ENCODE measurements around the gene RAPGEF5. TPM values are rescaled to one million over a fixed set of nuclear protein-coding genes. Genes with fewer than 3 reads are reported as not detected.

Gene RAPGEF5
- total RNA-seq, 1 experiment from 2014 or later = 16.4 TPM

DNA sequence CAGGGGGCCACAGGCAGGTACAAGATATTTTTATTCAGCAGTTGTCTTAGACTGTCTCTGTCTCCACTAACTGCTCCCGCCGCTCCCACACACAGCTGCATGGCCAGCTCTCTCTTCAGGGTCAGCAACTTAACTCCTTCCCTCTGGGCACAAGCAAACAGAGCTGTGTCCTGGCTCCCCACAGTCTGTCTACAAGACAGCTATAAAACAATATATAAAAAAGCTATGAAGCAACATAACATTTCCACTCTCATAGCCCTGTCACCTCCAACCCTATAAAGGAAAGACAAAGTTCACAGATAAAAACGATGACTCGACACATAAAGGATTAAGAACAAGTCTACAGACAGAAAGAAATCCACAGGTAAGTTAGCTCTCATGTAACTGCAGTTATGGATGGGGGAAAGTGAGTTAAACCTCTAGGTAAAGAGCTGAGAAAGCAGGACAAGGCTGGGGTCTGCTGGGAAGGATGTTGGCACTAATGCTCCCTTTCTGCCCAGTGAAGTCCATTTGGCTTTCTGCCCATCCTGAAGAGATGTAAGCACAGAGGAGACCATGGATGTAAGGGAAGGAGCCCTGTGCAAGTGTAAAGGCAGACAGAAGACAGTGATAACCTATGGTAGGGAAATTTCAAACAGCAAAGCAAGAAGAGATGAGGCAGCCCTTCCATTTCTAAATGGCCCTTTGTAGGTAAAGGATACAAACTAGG is 27.0 kb downstream of the RAPGEF5 start:
- Histone ChIP-seq H3K4me3 (no peak overlapping the region), H4K20me1 (ENCODE audit: insufficient read depth) (no peaks in the 10 kb centered on the region), H3K9me2 (ENCODE audit: insufficient read depth) (no peaks in the 10 kb centered on the region), H3K27ac (no peak overlapping the region), H3K4me1 (replicated peaks; ENCODE audit: insufficient read depth) (peaks cover 18% of the 10 kb centered on the region), H3F3A (ENCODE audit: insufficient read depth, low read depth) (no peaks in the 10 kb centered on the region), H3K27me3 (ENCODE audit: insufficient read depth, low read depth) (no peaks in the 10 kb centered on the region), H3K4me2 (peak overlapping the region; percentile 10; the same call in 1 of the 2 replicates), H2AFZ (no peak overlapping the region), H3K36me3 (ENCODE audit: low read depth) (no peaks in the 10 kb centered on the region), H3K79me2 (ENCODE audit: low read depth) (peaks cover 11% of the 10 kb centered on the region; the same call in 1 of the 2 replicates), H3K9me3 (ENCODE audit: insufficient read depth, low read depth) (no peaks in the 10 kb centered on the region)
- TF ChIP-seq, protein P1, sequence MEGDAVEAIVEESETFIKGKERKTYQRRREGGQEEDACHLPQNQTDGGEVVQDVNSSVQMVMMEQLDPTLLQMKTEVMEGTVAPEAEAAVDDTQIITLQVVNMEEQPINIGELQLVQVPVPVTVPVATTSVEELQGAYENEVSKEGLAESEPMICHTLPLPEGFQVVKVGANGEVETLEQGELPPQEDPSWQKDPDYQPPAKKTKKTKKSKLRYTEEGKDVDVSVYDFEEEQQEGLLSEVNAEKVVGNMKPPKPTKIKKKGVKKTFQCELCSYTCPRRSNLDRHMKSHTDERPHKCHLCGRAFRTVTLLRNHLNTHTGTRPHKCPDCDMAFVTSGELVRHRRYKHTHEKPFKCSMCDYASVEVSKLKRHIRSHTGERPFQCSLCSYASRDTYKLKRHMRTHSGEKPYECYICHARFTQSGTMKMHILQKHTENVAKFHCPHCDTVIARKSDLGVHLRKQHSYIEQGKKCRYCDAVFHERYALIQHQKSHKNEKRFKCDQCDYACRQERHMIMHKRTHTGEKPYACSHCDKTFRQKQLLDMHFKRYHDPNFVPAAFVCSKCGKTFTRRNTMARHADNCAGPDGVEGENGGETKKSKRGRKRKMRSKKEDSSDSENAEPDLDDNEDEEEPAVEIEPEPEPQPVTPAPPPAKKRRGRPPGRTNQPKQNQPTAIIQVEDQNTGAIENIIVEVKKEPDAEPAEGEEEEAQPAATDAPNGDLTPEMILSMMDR (conservative IDR thresholded peaks at IDR 0.05) = no peak
- no peak for TF ChIP-seq EZH2 (IDR thresholded peaks at IDR 0.05; ENCODE audit: low read depth)
- DNase-seq = peak in 1 of 2 experiments; percentile 43
- ChIA-PET POLR2A (ENCODE audit: unreplicated experiment) (no interaction called here), CTCF (no interaction called here)
- no TSS peak for BruUV-seq (replicated peaks)
- intact Hi-C loops (cut with micrococcal nuclease; ENCODE audit: unreplicated experiment) = no loop called here

DNA sequence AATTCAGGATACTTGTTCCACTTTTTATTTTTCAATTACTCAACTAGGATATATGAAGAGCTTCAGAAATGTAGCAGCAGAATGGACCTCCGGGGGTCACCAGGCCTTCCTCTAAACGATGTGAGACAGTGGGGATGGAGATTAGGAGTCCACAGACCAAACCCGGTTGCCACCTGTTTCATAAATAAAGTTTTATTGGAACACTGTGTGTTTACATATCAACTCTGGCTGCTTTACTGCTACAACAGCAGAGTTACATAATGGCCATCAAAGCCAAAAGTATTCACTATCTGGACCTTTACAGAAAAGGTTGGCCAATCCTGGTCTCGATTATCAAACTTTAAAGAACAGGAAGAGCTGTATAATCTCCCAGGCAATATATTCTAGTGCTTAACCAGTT is 30.8 kb downstream of the RAPGEF5 start:
- CTCF ChIA-PET = no interaction called here
- H3K9me2 ChIP-seq (ENCODE audit: insufficient read depth) = 0 out of 2 replicates have a peak, but pooled peaks cover 3% of the 10 kb centered on the region
- POLR2A ChIA-PET (ENCODE audit: unreplicated experiment) = no interaction called here
- intact Hi-C loops (cut with micrococcal nuclease; ENCODE audit: unreplicated experiment) = no loop called here
- DNase-seq = no peak
- H4K20me1 ChIP-seq (ENCODE audit: insufficient read depth) = no peaks in the 10 kb centered on the region
- TF ChIP-seq, protein P1 (conservative IDR thresholded peaks at IDR 0.05) = no peak
- TF ChIP-seq EZH2 (IDR thresholded peaks at IDR 0.05; ENCODE audit: low read depth) = no peak
- no peak overlapping the region for H2AFZ ChIP-seq
- no peak overlapping the region for H3K4me3 ChIP-seq
- no peaks in the 10 kb centered on the region for H3F3A ChIP-seq (ENCODE audit: insufficient read depth, low read depth)
- no peak overlapping the region for H3K27ac ChIP-seq
- H3K4me1 ChIP-seq (replicated peaks; ENCODE audit: insufficient read depth) = peaks cover 13% of the 10 kb centered on the region
- H3K4me2 ChIP-seq = no peak overlapping the region
- H3K27me3 ChIP-seq (ENCODE audit: insufficient read depth, low read depth) = no peaks in the 10 kb centered on the region
- H3K36me3 ChIP-seq (ENCODE audit: low read depth) = no peaks in the 10 kb centered on the region
- no peaks in the 10 kb centered on the region for H3K9me3 ChIP-seq (ENCODE audit: insufficient read depth, low read depth)
- BruUV-seq (replicated peaks) = no TSS peak
- H3K79me2 ChIP-seq (ENCODE audit: low read depth) = no peaks in the 10 kb centered on the region

DNA sequence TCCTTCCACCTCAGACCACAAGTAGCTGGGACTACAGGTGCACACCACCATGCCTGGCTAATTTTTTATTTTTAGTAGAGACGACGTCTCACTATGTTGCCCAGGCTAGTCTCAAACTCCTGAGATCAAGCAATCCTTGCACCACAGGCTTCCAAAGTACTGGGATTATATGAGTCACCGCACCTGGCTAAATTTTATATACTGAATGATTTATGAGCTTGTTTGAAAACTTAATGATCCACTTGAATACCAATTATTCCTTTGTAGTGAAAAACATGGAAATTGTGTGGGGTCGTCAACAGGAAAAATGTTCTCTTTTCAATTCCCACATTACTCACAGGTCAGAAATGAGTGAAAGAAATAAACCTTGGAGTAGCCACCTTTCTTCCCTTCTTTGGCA is 31.3 kb downstream of the RAPGEF5 start:
- Histone ChIP-seq H3K9me3 (ENCODE audit: insufficient read depth, low read depth) (no peaks in the 10 kb centered on the region), H4K20me1 (ENCODE audit: insufficient read depth) (no peaks in the 10 kb centered on the region), H3K27ac (no peak overlapping the region), H3K4me1 (replicated peaks; ENCODE audit: insufficient read depth) (peaks cover 13% of the 10 kb centered on the region), H3F3A (ENCODE audit: insufficient read depth, low read depth) (no peaks in the 10 kb centered on the region), H3K4me3 (no peak overlapping the region), H2AFZ (no peak overlapping the region), H3K4me2 (no peak overlapping the region), H3K27me3 (ENCODE audit: insufficient read depth, low read depth) (no peaks in the 10 kb centered on the region), H3K36me3 (ENCODE audit: low read depth) (no peaks in the 10 kb centered on the region), H3K9me2 (ENCODE audit: insufficient read depth) (0 out of 2 replicates have a peak, but pooled peaks cover 3% of the 10 kb centered on the region), H3K79me2 (ENCODE audit: low read depth) (no peaks in the 10 kb centered on the region)
- CTCF ChIA-PET = no interaction called here
- no peak for TF ChIP-seq EZH2 (IDR thresholded peaks at IDR 0.05; ENCODE audit: low read depth)
- TF ChIP-seq, protein P1 (conservative IDR thresholded peaks at IDR 0.05) = no peak
- DNase-seq = no peak
- no TSS peak for BruUV-seq (replicated peaks)
- intact Hi-C loops (cut with micrococcal nuclease; ENCODE audit: unreplicated experiment) = no loop called here
- POLR2A ChIA-PET (ENCODE audit: unreplicated experiment) = interaction anchor here (0.6 kb wide), 1 partner anchor 20 kb away, joined by 4 read pairs; no protein-coding TSS in a partner anchor
